Natural killer cell (primary cell): Measurements from ENCODE around the gene SAPCD2. TPM values are rescaled to one million over a fixed set of nuclear protein-coding genes. Genes with fewer than 3 reads are reported as not detected.

ENCODE experiments used
- ATAC-seq, 3 donors: fragments of 150-1000 bp in 2 of 3; fragments of 200-7000 bp in 1 of 3; cut with Tn5 transposase; 1 replicate in 1 of 3; 2 replicates in 2 of 3; pipeline ENCODE4 v1.10.0; 2021; ENCODE audit warnings: mild to moderate bottlenecking in 2 of 3, moderate library complexity in 2 of 3
- DNase-seq, 2 donors: peaks; one replicate each; pipeline versions ENCODE4 v3.0.0 to v3.0.0-alpha.2; 2013 to 2021; ENCODE audit warnings: mixed read lengths in 1 of 2
- H3K27ac ChIP-seq: one replicate; pipeline ENCODE4 v1.5.1; 2013; ENCODE audit warnings: mild to moderate bottlenecking, low read length
- H3K27me3 ChIP-seq: one replicate; pipeline ENCODE4 v1.6.1; 2013; ENCODE audit warnings: low read length; ENCODE audit not compliant: control insufficient read depth, insufficient read depth
- H3K36me3 ChIP-seq: one replicate; pipeline ENCODE4 v1.6.1; 2013; ENCODE audit warnings: low read length; ENCODE audit not compliant: control insufficient read depth, insufficient read depth
- H3K4me1 ChIP-seq: one replicate; pipeline ENCODE4 v1.6.1; 2013; ENCODE audit warnings: low read length; ENCODE audit not compliant: control insufficient read depth, insufficient read depth
- H3K4me3 ChIP-seq: one replicate; pipeline ENCODE4 v1.5.1; 2013; ENCODE audit warnings: low read length
- H3K9me3 ChIP-seq: one replicate; pipeline ENCODE4 v1.6.1; 2013; ENCODE audit warnings: low read length; ENCODE audit not compliant: control insufficient read depth, insufficient read depth
- H3K27ac Mint-ChIP-seq, 2 donors: one replicate each; pipeline ENCODE4 v1.8.0; 2022; ENCODE audit warnings: mild to moderate bottlenecking in 2 of 2, mixed read lengths in 2 of 2, moderate library complexity in 1 of 2
- H3K27me3 Mint-ChIP-seq, 2 donors: one replicate each; pipeline ENCODE4 v1.8.0; 2022; ENCODE audit warnings: low read depth in 2 of 2, mixed read lengths in 2 of 2
- H3K36me3 Mint-ChIP-seq: one replicate; pipeline ENCODE4 v1.8.0; 2022; ENCODE audit warnings: mixed read lengths
- H3K4me1 Mint-ChIP-seq, 2 donors: one replicate each; pipeline ENCODE4 v1.8.0; 2022; ENCODE audit warnings: mixed read lengths in 2 of 2
- H3K4me3 Mint-ChIP-seq: one replicate; pipeline ENCODE4 v1.8.0; 2022; ENCODE audit warnings: mild to moderate bottlenecking, moderate library complexity, mixed read lengths
- H3K9me3 Mint-ChIP-seq, 2 donors: one replicate each; pipeline ENCODE4 v1.8.0; 2022; ENCODE audit warnings: mixed read lengths in 2 of 2
- WGBS: methylation state at CpG from one replicate; pipeline ENCODE4 v1.1.7; 2013; ENCODE audit warnings: missing lambda C conversion rate; ENCODE audit not compliant: insufficient coverage; 5-methylcytosine and 5-hydroxymethylcytosine counted together
- intact Hi-C: fragments of 100-400 bp; cut with micrococcal nuclease; formaldehyde crosslinking; loops from one replicate; pipeline ENCODE4 v1.14.2; 2022
- total RNA-seq, 4 donors: library from RNA; stranded (reverse); fragments of 120-200 nt in 1 of 4; gene quantifications; one replicate each; pipeline versions ENCODE4 v1.2.3 to v1.2.4, GENCODE V29; 2013 to 2022
- TF ChIP-seq, protein P1 (sequence below): fragments of 200-600 bp; IDR thresholded peaks from one replicate; pipeline ENCODE4 v1.8.0; 2022; ENCODE audit warnings: antibody characterized with exemption

The SAPCD2 gene
- total RNA-seq, 3 donors from 2014 or later (not counting 1 experiment from before 2014, with no cell fraction given): 0.59 to 2.6 (median 1.0) TPM

DNA sequence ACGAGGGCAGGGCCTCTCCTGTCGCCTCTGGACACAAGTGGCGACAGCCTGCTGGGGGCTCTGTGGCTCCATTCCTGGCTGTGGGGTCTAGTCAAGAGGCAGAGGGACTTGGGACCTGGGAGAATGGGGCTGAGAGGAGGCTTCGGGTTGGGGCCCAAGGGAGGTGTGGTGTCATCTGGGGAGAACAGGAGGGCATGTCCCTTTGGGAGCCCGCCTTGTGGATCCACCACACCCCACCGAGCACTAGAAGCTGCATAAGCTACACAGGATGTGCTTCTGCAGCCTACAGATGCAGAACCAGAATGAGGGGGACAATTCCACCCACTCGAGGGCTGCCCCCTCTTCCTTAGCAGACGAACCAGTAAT, 12.6 kb upstream of the SAPCD2 start:
- Histone ChIP-seq H3K4me3 (no peak overlapping the region), H3K36me3 (peaks cover 2% of the 10 kb centered on the region), H3K27ac (no peak overlapping the region), H3K9me3 (no peaks in the 10 kb centered on the region), H3K4me1 (peaks cover 29% of the 10 kb centered on the region), H3K27me3 (no peaks in the 10 kb centered on the region)
- H3K9me3 Mint-ChIP-seq: no peaks in the 10 kb centered on the region
- H3K4me1 Mint-ChIP-seq: peaks cover 11 to 14% of the 10 kb centered on the region in 2 donors
- H3K4me3 Mint-ChIP-seq: no peak overlapping the region
- WGBS: 82% methylated on average over 8 of the region's 8 CpGs
- TF ChIP-seq, protein P1, sequence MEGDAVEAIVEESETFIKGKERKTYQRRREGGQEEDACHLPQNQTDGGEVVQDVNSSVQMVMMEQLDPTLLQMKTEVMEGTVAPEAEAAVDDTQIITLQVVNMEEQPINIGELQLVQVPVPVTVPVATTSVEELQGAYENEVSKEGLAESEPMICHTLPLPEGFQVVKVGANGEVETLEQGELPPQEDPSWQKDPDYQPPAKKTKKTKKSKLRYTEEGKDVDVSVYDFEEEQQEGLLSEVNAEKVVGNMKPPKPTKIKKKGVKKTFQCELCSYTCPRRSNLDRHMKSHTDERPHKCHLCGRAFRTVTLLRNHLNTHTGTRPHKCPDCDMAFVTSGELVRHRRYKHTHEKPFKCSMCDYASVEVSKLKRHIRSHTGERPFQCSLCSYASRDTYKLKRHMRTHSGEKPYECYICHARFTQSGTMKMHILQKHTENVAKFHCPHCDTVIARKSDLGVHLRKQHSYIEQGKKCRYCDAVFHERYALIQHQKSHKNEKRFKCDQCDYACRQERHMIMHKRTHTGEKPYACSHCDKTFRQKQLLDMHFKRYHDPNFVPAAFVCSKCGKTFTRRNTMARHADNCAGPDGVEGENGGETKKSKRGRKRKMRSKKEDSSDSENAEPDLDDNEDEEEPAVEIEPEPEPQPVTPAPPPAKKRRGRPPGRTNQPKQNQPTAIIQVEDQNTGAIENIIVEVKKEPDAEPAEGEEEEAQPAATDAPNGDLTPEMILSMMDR: no peak
- intact Hi-C loops: no loop called here
- ATAC-seq (no peak), DNase-seq (no peak)
- no peaks in the 10 kb centered on the region for H3K36me3 Mint-ChIP-seq
- H3K27ac Mint-ChIP-seq: no peak overlapping the region
- H3K27me3 Mint-ChIP-seq: no peaks in the 10 kb centered on the region

DNA sequence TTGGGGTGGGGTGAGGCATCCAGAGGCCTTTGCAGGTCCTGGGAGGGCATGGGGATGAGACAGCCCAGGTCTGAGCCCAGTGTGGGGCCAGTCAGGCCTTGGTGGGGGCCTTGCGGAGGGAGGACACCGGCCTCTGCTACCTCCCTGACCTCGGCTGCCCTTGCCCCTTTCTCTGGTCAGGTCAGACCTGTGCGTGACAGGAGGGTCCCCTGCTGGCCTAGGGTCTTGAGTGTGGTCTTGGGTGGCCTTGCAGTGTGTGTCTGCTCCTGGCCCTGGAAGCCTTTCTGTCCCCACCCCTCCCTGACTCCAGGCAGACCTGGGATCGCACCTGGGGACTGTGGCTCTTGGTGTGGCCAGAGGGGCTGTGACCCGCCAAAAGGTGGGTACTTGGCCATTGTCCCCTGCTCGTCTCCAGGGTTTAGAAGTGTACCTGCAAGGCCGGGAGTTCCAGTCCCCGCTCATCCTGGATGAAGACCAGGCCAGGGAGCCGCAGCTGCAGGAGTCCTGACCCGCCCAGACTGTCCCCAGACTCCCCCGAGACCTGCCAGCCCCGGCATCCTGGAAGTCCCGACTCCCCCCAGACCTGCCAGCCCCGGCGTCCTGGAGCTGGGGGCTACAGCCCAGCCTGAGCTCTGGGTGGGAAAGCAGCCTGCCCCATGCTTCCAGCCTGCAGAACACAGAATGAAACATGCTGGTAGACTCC, 12.0 kb upstream of the SAPCD2 start:
- no peak overlapping the region for H3K4me3 Mint-ChIP-seq
- no peaks in the 10 kb centered on the region for H3K36me3 Mint-ChIP-seq
- Histone ChIP-seq H3K4me1 (peaks cover 26% of the 10 kb centered on the region), H3K27me3 (no peaks in the 10 kb centered on the region), H3K9me3 (no peaks in the 10 kb centered on the region), H3K4me3 (no peak overlapping the region), H3K36me3 (peaks cover 2% of the 10 kb centered on the region), H3K27ac (no peak overlapping the region)
- H3K27me3 Mint-ChIP-seq: no peaks in the 10 kb centered on the region
- intact Hi-C loops: no loop called here
- no peaks in the 10 kb centered on the region for H3K9me3 Mint-ChIP-seq
- H3K27ac Mint-ChIP-seq: no peak overlapping the region
- peaks cover 6 to 8% of the 10 kb centered on the region in 2 donors for H3K4me1 Mint-ChIP-seq
- ATAC-seq: no peak
- WGBS: 97% methylated on average over 16 of the region's 16 CpGs
- TF ChIP-seq, protein P1: no peak
- no peak for DNase-seq

DNA sequence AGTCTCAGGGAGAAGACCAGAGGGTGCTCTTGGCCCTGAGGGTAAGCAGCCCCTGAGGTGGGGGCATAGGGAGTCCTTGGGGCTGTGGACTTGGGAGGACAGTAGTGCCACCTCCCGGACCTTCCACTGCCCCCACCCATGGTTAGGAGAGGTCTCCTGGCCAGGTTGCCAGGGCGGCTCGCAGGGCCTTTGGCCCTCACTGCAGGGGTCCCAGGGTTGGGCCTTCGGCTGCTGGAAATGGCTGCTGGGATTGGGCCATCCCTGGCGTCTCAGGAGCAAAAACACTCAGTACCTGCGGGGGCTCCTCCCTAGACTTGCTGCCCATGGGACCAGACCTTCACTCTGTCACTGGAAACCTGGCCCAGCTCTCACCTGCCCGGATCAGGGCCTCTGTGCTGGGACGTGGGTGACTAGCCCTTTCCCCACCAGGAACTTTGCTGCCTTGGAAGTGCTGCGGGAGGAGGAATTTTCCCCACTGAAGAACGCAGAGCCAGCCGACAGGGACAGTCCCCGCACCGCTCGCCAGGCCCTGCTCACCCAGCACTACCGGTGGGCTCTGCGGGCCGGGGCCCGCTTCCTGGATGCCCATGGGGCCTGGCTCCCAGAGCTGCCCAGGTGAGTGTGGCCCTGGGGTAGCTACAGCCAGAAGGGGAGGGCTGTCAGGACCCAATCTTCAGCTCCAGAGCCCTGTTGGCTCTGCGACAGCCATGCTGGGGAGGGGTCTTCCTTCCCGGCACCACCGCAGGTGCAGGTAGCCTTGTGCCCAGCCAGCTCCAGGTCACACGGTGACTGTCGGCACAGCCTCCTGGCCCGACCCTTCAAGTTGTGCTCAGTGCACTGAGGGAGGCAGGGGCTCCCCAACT, 10.1 kb upstream of the SAPCD2 start:
- TF ChIP-seq, protein P1: no peak
- intact Hi-C loops: no loop called here
- Mint-ChIP-seq H3K4me3 (peak overlapping the region; percentile 47), H3K27ac (no peak overlapping the region), H3K4me1 (peaks cover 1 to 2% of the 10 kb centered on the region in 2 donors), H3K27me3 (no peaks in the 10 kb centered on the region), H3K36me3 (no peaks in the 10 kb centered on the region), H3K9me3 (no peaks in the 10 kb centered on the region)
- Histone ChIP-seq H3K4me1 (peaks cover 24% of the 10 kb centered on the region), H3K27ac (no peak overlapping the region), H3K4me3 (no peak overlapping the region), H3K27me3 (no peaks in the 10 kb centered on the region), H3K9me3 (no peaks in the 10 kb centered on the region), H3K36me3 (peaks cover 2% of the 10 kb centered on the region)
- ATAC-seq (no peak), DNase-seq (no peak)
- WGBS: 97% methylated on average over 24 of the region's 24 CpGs
